Measurements from ENCODE around the gene PORCN. TPM values are rescaled to one million over a fixed set of nuclear protein-coding genes. Genes with fewer than 3 reads are reported as not detected.

PORCN gene
- total and polyA plus RNA-seq, 9 donors = 7.6 to 13.9 (median 9.9) TPM

DNA sequence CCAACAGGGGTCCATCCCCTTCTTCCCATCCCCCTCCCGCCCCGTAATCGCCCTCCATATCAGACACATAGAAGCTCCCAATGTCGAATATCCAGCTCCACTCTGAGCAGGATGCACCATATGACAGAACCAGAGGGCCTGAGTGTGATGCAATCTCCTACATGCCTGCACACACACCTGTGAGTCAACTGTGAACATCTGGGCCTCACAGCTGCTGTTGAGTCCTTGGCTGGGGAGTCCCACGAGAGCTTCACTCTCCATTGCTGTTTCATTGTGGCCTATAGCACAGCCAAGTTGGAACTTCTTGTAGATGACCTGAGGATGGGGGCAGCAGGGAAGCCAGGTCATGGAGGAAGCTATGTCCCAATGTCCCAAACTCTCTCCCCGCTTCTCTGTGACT lies 47.0 kb upstream of the PORCN start:
- intact Hi-C loops (cut with DNase I) = no loop called here
- Histone ChIP-seq H3K27ac (no peak overlapping the region), H3K27me3 (no peaks in the 10 kb centered on the region), H3K4me1 (ENCODE audit: insufficient read depth) (no peaks in the 10 kb centered on the region), H3K4me3 (no peak overlapping the region), H3K9me3 (no peaks in the 10 kb centered on the region), H3K36me3 (no peaks in the 10 kb centered on the region)
- TF ChIP-seq POLR2A (IDR thresholded peaks at IDR 0.05) = no peak
- TF ChIP-seq, protein P1, sequence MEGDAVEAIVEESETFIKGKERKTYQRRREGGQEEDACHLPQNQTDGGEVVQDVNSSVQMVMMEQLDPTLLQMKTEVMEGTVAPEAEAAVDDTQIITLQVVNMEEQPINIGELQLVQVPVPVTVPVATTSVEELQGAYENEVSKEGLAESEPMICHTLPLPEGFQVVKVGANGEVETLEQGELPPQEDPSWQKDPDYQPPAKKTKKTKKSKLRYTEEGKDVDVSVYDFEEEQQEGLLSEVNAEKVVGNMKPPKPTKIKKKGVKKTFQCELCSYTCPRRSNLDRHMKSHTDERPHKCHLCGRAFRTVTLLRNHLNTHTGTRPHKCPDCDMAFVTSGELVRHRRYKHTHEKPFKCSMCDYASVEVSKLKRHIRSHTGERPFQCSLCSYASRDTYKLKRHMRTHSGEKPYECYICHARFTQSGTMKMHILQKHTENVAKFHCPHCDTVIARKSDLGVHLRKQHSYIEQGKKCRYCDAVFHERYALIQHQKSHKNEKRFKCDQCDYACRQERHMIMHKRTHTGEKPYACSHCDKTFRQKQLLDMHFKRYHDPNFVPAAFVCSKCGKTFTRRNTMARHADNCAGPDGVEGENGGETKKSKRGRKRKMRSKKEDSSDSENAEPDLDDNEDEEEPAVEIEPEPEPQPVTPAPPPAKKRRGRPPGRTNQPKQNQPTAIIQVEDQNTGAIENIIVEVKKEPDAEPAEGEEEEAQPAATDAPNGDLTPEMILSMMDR (IDR thresholded peaks at IDR 0.05) = no peak
- no peak for TF ChIP-seq EP300 (IDR thresholded peaks at IDR 0.05)
- no peak for DNase-seq
- 69 to 86% (median 83%) methylated on average over 5 to 6 of the region's 6 CpGs for WGBS, 3 donors

DNA sequence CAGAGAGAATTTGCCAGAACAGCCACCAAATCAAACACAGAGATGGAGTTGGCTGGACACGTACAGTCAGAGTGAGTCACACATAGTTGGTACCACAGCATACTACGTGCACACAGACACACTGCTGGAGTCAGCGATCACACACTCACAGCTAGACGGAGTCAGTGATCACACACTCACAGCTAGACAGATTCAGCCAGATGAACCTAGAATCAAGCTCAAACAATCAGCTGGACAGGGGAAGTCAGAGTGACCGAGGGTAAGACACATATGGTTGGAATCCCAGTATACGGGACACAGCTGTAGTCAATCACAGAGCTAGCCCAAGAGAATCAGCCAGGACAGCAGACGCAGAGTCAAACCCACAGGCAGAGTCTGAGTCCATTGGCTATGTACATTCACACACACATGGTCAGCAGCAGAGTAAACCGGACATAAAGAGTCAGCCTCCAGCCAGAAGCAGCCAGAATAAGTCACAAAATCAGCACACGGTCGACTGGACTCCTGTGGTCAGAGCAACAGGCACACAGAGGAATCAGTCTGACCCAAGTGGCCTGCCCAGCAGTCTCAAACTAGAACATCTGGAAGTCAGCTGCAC lies 43.4 kb upstream of the PORCN start:
- H3K4me1 ChIP-seq (ENCODE audit: insufficient read depth) = no peaks in the 10 kb centered on the region
- 42 to 53% (median 52%) methylated on average over 10 of the region's 10 CpGs for WGBS, 3 donors
- H3K36me3 ChIP-seq = no peaks in the 10 kb centered on the region
- no peaks in the 10 kb centered on the region for H3K27me3 ChIP-seq
- intact Hi-C loops (cut with DNase I) = no loop called here
- no peak for DNase-seq
- H3K27ac ChIP-seq = no peak overlapping the region
- no peak for TF ChIP-seq EP300 (IDR thresholded peaks at IDR 0.05)
- H3K4me3 ChIP-seq = no peak overlapping the region
- H3K9me3 ChIP-seq = no peaks in the 10 kb centered on the region

DNA sequence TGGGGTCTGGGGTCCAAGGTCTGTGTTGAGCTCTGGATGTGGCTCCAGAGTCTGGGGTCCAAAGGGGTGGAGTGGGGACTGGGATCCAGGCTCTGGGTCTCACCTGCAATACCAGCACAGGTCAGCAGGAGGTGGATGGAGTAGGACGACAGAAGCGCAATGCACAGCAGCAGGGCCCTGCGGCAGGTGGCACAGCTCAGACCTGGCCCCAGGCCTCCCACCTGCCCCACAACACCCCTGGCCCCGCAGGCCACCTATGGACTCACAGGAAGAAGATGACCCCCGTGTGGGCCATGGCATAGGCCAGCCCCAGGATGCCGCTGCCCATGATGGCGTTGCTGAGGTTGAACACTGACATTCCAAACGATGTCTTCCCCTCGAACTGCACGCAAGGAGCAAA lies 42.1 kb upstream of the PORCN start:
- DNase-seq = no peak
- no peak overlapping the region for H3K27ac ChIP-seq
- WGBS, 3 donors = 75 to 84% (median 78%) methylated on average over 7 to 10 of the region's 10 CpGs
- TF ChIP-seq, protein P1 (IDR thresholded peaks at IDR 0.05) = no peak
- TF ChIP-seq POLR2A (IDR thresholded peaks at IDR 0.05) (no peak), EP300 (IDR thresholded peaks at IDR 0.05) (no peak)
- no peak overlapping the region for H3K4me3 ChIP-seq
- intact Hi-C loops (cut with DNase I) = no loop called here
- no peaks in the 10 kb centered on the region for H3K27me3 ChIP-seq
- no peaks in the 10 kb centered on the region for H3K9me3 ChIP-seq
- no peaks in the 10 kb centered on the region for H3K4me1 ChIP-seq (ENCODE audit: insufficient read depth)
- no peaks in the 10 kb centered on the region for H3K36me3 ChIP-seq

DNA sequence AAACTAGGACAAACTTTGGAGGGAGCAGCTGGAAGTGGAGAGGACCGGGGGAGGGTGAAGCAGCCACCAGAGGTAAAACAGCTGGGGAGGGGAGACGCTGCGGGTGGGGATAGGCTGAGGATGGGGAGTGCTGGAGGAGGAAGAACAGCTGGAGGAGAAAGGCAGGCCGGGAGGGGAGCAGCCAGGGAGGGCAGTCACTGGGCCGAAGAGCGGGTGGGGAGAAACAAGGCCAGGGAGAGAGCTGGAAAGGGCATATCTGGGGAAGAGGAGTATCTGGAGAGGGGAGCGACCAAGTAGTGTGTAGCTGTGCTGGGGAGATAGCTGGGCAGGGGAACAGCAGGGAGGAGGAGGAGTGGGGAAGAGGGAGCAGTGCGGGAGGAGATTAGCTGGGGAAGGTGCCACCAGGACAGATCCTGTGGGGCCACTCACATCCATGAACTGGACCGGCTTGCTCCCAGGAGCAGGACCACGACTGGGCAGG lies 41.5 kb upstream of the PORCN start:
- Histone ChIP-seq H3K27me3 (no peaks in the 10 kb centered on the region), H3K27ac (no peak overlapping the region), H3K4me3 (no peak overlapping the region), H3K9me3 (no peaks in the 10 kb centered on the region), H3K36me3 (no peaks in the 10 kb centered on the region), H3K4me1 (ENCODE audit: insufficient read depth) (no peaks in the 10 kb centered on the region)
- WGBS, 3 donors = 37 to 44% (median 41%) methylated on average over 10 of the region's 10 CpGs
- TF ChIP-seq POLR2A (IDR thresholded peaks at IDR 0.05) (no peak), EP300 (IDR thresholded peaks at IDR 0.05) (no peak)
- TF ChIP-seq, protein P1 (IDR thresholded peaks at IDR 0.05) = no peak
- intact Hi-C loops (cut with DNase I) = no loop called here
- peak in 3 of 5 donors; percentile 48 to 53 (median 50) for DNase-seq

DNA sequence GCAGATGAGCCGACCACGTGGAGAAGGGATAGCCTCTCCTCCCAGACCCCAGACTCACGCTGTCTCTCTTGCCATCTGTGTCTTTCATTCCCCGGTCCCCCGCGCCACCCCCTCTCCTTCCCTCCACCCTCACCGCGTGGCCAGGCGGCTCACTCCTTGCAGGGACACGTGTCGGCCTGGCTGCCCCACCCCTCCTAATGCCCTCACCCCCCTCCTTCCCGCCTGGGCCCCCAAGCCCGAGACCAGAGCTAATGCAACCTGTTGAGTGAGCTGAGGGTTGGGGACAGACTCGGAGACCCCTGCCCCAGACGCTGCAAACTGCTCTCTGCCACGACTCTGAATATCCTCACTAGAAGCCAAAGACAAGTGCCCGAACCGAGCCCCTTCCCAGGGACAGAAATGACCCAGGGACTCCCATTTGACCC lies 40.5 kb upstream of the PORCN start:
- Histone ChIP-seq H3K9me3 (no peaks in the 10 kb centered on the region), H3K4me1 (ENCODE audit: insufficient read depth) (no peaks in the 10 kb centered on the region), H3K36me3 (no peaks in the 10 kb centered on the region), H3K27ac (no peak overlapping the region), H3K27me3 (no peaks in the 10 kb centered on the region), H3K4me3 (peak overlapping the region; percentile 24)
- 29 to 50% (median 37%) methylated on average over 14 to 18 of the region's 18 CpGs for WGBS, 3 donors
- intact Hi-C loops (cut with DNase I) = no loop called here
- no peak for TF ChIP-seq EP300 (IDR thresholded peaks at IDR 0.05)
- TF ChIP-seq, protein P1 (IDR thresholded peaks at IDR 0.05) = no peak
- TF ChIP-seq POLR2A (IDR thresholded peaks at IDR 0.05) = no peak
- DNase-seq = peak in 1 of 5 donors; percentile 30

All from ovary (tissue), 9 donors.